Endothelial cell of umbilical vein (primary cell): Measurements from ENCODE around the gene SLC5A6. TPM values are rescaled to one million over a fixed set of nuclear protein-coding genes. Genes with fewer than 3 reads are reported as not detected.

Source experiments
- BruUV-seq: library from RNA; stranded (reverse); fragments of 400-500 nt; replicated peaks from 2 replicates; lab custom pipeline; 2021; lab: Mats Ljungman, UMichigan
- CTCF ChIA-PET: fragments of 300-600, 350-600 bp; sonication (Branson Sonifier 250); formaldehyde crosslinking; loops from one replicate; lab custom pipeline; 2021; ENCODE audit warnings: antibody characterized with exemption, inconsistent platforms; lab: Charles Lee
- POLR2A ChIA-PET: fragments of 300-600, 350-600 bp; sonication (Branson Sonifier 250); formaldehyde crosslinking; loops from one replicate; lab custom pipeline; 2021; ENCODE audit warnings: antibody characterized with exemption, inconsistent platforms; lab: Charles Lee
- DNase-seq: peaks from one replicate; pipeline ENCODE4 v3.0.0-alpha.2; 2011; ENCODE audit warnings: low read depth, low spot score
- FAIRE-seq: peaks from 2 replicates; lab custom pipeline; 2011; peaks lifted over from hg19 to GRCh38; lab: Jason Lieb, UNC
- H2AFZ ChIP-seq: 2 replicates; pipeline ENCODE4 v1.6.0; 2012; ENCODE audit warnings: low read depth, low read length, control low read depth, inconsistent platforms
- H3K27ac ChIP-seq: 2 replicates; pipeline ENCODE4 v1.5.1; 2011; ENCODE audit warnings: low read depth, mild to moderate bottlenecking, control low read depth, low read length, moderate library complexity; ENCODE audit not compliant: insufficient read depth
- H3K27me3 ChIP-seq, 2 experiments: 2 replicates each; pipeline versions ENCODE4 v1.6.0 to v1.6.1; 2011; ENCODE audit warnings: low read length in 2 of 2, mixed read lengths in 1 of 2; ENCODE audit not compliant: control insufficient read depth in 2 of 2, insufficient read depth in 2 of 2
- H3K36me3 ChIP-seq, 2 experiments: 2 replicates in 1 of 2; 3 replicates in 1 of 2; pipeline ENCODE4 v1.5.1; 2011; ENCODE audit warnings: low read length in 2 of 2, mild to moderate bottlenecking in 1 of 2, moderate library complexity in 1 of 2; ENCODE audit not compliant: control insufficient read depth in 2 of 2, insufficient read depth in 2 of 2; ENCODE audit errors: extremely low read depth in 1 of 2
- H3K4me1 ChIP-seq: 3 replicates; pipeline ENCODE4 v1.5.1; 2011; ENCODE audit warnings: mild to moderate bottlenecking, low read length; ENCODE audit not compliant: control insufficient read depth, insufficient read depth; ENCODE audit errors: extremely low read depth
- H3K4me2 ChIP-seq: 2 replicates; pipeline ENCODE4 v1.6.1; 2011; ENCODE audit warnings: low read length, control low read depth, mixed read lengths; ENCODE audit not compliant: insufficient read depth
- H3K4me3 ChIP-seq, 3 experiments: fragments of 200-600 bp in 1 of 3; sonication (generic), shearing (Covaris generic) in 1 of 3; replicated peaks in 1 of 3; 2 replicates each; pipeline ENCODE4 v1.5.1; 2011 to 2016; ENCODE audit warnings: control low read depth in 3 of 3, low read length in 3 of 3, mild to moderate bottlenecking in 2 of 3, inconsistent platforms in 1 of 3, low read depth in 1 of 3, moderate library complexity in 1 of 3; ENCODE audit not compliant: insufficient read depth in 1 of 3
- H3K79me2 ChIP-seq: 2 replicates; pipeline ENCODE4 v1.6.0; 2012; ENCODE audit warnings: low read length, inconsistent platforms; ENCODE audit not compliant: control insufficient read depth, insufficient read depth
- H3K9ac ChIP-seq: replicated peaks from 2 replicates; pipeline ENCODE3; 2011; ENCODE audit warnings: low read length, control low read depth; ENCODE audit not compliant: insufficient read depth; ENCODE audit errors: extremely low read depth
- H3K9me1 ChIP-seq: replicated peaks from 3 replicates; pipeline ENCODE4 v1.6.0; 2011; ENCODE audit warnings: mild to moderate bottlenecking, low read length; ENCODE audit not compliant: control insufficient read depth, insufficient read depth; ENCODE audit errors: extremely low read depth
- H3K9me3 ChIP-seq: replicated peaks from 2 replicates; pipeline ENCODE4 v1.5.1; 2012; ENCODE audit warnings: low read length, inconsistent platforms; ENCODE audit not compliant: control insufficient read depth, insufficient read depth
- H4K20me1 ChIP-seq: replicated peaks from 2 replicates; pipeline ENCODE3; 2011; ENCODE audit warnings: mild to moderate bottlenecking, low read length; ENCODE audit not compliant: control insufficient read depth, insufficient read depth; ENCODE audit errors: extremely low read depth
- CTCF ChIP-seq, 2 donors: IDR thresholded peaks; 1 replicate in 1 of 2; 2 replicates in 1 of 2; pipeline ENCODE4 v1.5.1; 2011; ENCODE audit warnings: low read length in 2 of 2, mild to moderate bottlenecking in 2 of 2, moderate library complexity in 2 of 2, control low read depth in 1 of 2, inconsistent platforms in 1 of 2, low read depth in 1 of 2; ENCODE audit not compliant: insufficient read depth in 1 of 2; ENCODE audit errors: extremely low read depth in 1 of 2
- EZH2 ChIP-seq: IDR thresholded peaks from 2 replicates; pipeline ENCODE4 v1.6.1; 2012; ENCODE audit warnings: borderline replicate concordance, low read depth, mild to moderate bottlenecking, moderate library complexity, low read length, inconsistent platforms; ENCODE audit not compliant: severe bottlenecking
- FOS ChIP-seq: IDR thresholded peaks from 2 replicates; pipeline ENCODE4 v1.6.1; 2011; ENCODE audit warnings: mild to moderate bottlenecking, low read length, moderate library complexity, borderline replicate concordance; ENCODE audit not compliant: insufficient read depth
- GATA2 ChIP-seq: IDR thresholded peaks from 2 replicates; pipeline ENCODE4 v1.7.0; 2011; ENCODE audit warnings: low read depth, mild to moderate bottlenecking, moderate library complexity, mixed read lengths, low read length; ENCODE audit not compliant: insufficient read length, insufficient read depth
- JUN ChIP-seq: IDR thresholded peaks from 2 replicates; pipeline ENCODE4 v1.6.1; 2011; ENCODE audit warnings: borderline replicate concordance, low read depth; ENCODE audit not compliant: insufficient read length, insufficient read depth
- MAX ChIP-seq: IDR thresholded peaks from 2 replicates; pipeline ENCODE4 v1.6.1; 2011; ENCODE audit not compliant: insufficient read depth, insufficient read length
- MYC ChIP-seq: IDR thresholded peaks from one replicate; pipeline ENCODE4 v1.6.1; 2011; ENCODE audit warnings: mild to moderate bottlenecking, low read depth, low read length
- POLR2A ChIP-seq: IDR thresholded peaks from 2 replicates; pipeline ENCODE4 v1.6.1; 2012; ENCODE audit warnings: low read depth, mild to moderate bottlenecking, control low read depth, low read length
- POLR2AphosphoS5 ChIP-seq: IDR thresholded peaks from 2 replicates; pipeline ENCODE4 v1.6.1; 2012; ENCODE audit warnings: low read depth, mild to moderate bottlenecking, control low read depth, low read length, moderate library complexity; ENCODE audit not compliant: insufficient read depth
- dilution Hi-C: fragments of 300-500 bp; cut with MboI; formaldehyde crosslinking; loops from one replicate; pipeline ENCODE4 v1.15.0; 2019; ENCODE audit warnings: low sequenced_read_pairs; ENCODE audit not compliant: extremely low pct_ligation_motif_present
- intact Hi-C: fragments of 100-400 bp; cut with micrococcal nuclease; formaldehyde crosslinking; loops from one replicate; pipeline ENCODE4 v1.10.0; 2022
- polyA plus RNA-seq, 4 experiments: library from polyadenylated mRNA; depleted of rRNA in 3 of 4; stranded (reverse) in 3 of 4; unstranded in 1 of 4; fragments of >200 nt; gene quantifications; 2 replicates each; pipeline versions ENCODE4 v1.2.1 to v1.2.3, GENCODE V29; 2011 to 2012; ENCODE audit warnings: missing spikeins in 1 of 4
- total RNA-seq: library from RNA; stranded (reverse); gene quantifications from 2 replicates; pipeline ENCODE4 v1.2.3, GENCODE V29; 2021

SLC5A6 gene
- total and polyA plus RNA-seq, 2 donors (not counting 3 experiments of a cell fraction or from before 2014, with no cell fraction given) = 52.0 to 92.5 TPM

GRCh38 chr2:27238976-27239375 is 26.9 kb upstream of the SLC5A6 start:
- Histone ChIP-seq H3K27ac (no peak overlapping the region), H4K20me1 (no peaks in the 10 kb centered on the region), H3K9me1 (no peaks in the 10 kb centered on the region), H3K4me1 (no peaks in the 10 kb centered on the region), H3K79me2 (no peaks in the 10 kb centered on the region), H3K27me3 (no peaks in the 10 kb centered on the region), H3K4me3 (no peak overlapping the region), H2AFZ (no peak overlapping the region), H3K36me3 (peaks cover 32 to 83% of the 10 kb centered on the region in 2 experiments), H3K9ac (no peak overlapping the region), H3K4me2 (no peak overlapping the region), H3K9me3 (no peaks in the 10 kb centered on the region)
- DNase-seq (no peak), FAIRE-seq (no peak)
- TF ChIP-seq POLR2A = no peak
- no peak for TF ChIP-seq CTCF (IDR thresholded peaks at IDR 0.05; ENCODE audit: extremely low read depth in 1 of 2, insufficient read depth in 1 of 2, low read depth in 1 of 2, low read length in 2 of 2)
- TF ChIP-seq EZH2 = no peak
- no peak for TF ChIP-seq MYC
- TF ChIP-seq POLR2AphosphoS5 = no peak
- TF ChIP-seq MAX = no peak
- TF ChIP-seq JUN = no peak
- TF ChIP-seq FOS = no peak
- no peak for TF ChIP-seq GATA2
- intact Hi-C loops (no loop called here), dilution Hi-C loops (no loop called here)
- no TSS peak for BruUV-seq
- ChIA-PET CTCF (no interaction called here), POLR2A (no interaction called here)
